CD4-positive, CD25-positive, alpha-beta regulatory T cell (primary cell): ENCODE data around the gene FBXO48. TPM values are rescaled to one million over a fixed set of nuclear protein-coding genes. Genes with fewer than 3 reads are reported as not detected.

Source experiments
- ATAC-seq, 2 donors: fragments of 150-1000 bp; cut with Tn5 transposase; one replicate each; pipeline ENCODE4 v1.10.0; 2021; ENCODE audit warnings: low read depth in 2 of 2, moderate number of reproducible peaks in 2 of 2, moderate library complexity in 1 of 2
- DNase-seq, 3 donors: peaks; one replicate each; pipeline versions ENCODE4 v3.0.0 to v3.0.0-alpha.2; 2012 to 2022; ENCODE audit warnings: mixed read lengths in 1 of 3
- H3K27ac ChIP-seq: one replicate; pipeline ENCODE4 v1.7.0; 2013; ENCODE audit warnings: mild to moderate bottlenecking, low read length; ENCODE audit not compliant: insufficient read depth, poor library complexity, severe bottlenecking
- H3K27me3 ChIP-seq: one replicate; pipeline ENCODE4 v1.7.0; 2013; ENCODE audit warnings: low read length; ENCODE audit not compliant: control insufficient read depth, insufficient read depth
- H3K36me3 ChIP-seq: one replicate; pipeline ENCODE4 v1.7.0; 2013; ENCODE audit warnings: mild to moderate bottlenecking, low read length, moderate library complexity; ENCODE audit not compliant: control insufficient read depth, insufficient read depth
- H3K4me1 ChIP-seq: 2 replicates; pipeline ENCODE4 v1.7.0; 2013; ENCODE audit warnings: mild to moderate bottlenecking, low read length; ENCODE audit not compliant: insufficient read depth, control insufficient read depth, poor library complexity, severe bottlenecking
- H3K4me3 ChIP-seq: one replicate; pipeline ENCODE4 v1.7.0; 2013; ENCODE audit warnings: low read depth, mild to moderate bottlenecking, low read length, moderate library complexity
- H3K9me3 ChIP-seq, 2 experiments: 1 replicate in 1 of 2; 2 replicates in 1 of 2; pipeline ENCODE4 v1.7.0; 2013; ENCODE audit warnings: low read length in 2 of 2, mild to moderate bottlenecking in 1 of 2, moderate library complexity in 1 of 2; ENCODE audit not compliant: control insufficient read depth in 2 of 2
- H3K27ac Mint-ChIP-seq, 3 donors: one replicate each; pipeline ENCODE4 v1.8.0; 2020 to 2022; ENCODE audit warnings: mild to moderate bottlenecking in 3 of 3, mixed read lengths in 3 of 3, moderate library complexity in 2 of 3
- H3K27me3 Mint-ChIP-seq: one replicate; pipeline ENCODE4 v1.8.0; 2022; ENCODE audit warnings: mild to moderate bottlenecking, mixed read lengths
- H3K36me3 Mint-ChIP-seq: one replicate; pipeline ENCODE4 v1.8.0; 2020; ENCODE audit warnings: mixed read lengths
- H3K4me1 Mint-ChIP-seq, 4 donors: one replicate each; pipeline ENCODE4 v1.8.0; 2020 to 2022; ENCODE audit warnings: mixed read lengths in 4 of 4, mild to moderate bottlenecking in 1 of 4
- H3K4me3 Mint-ChIP-seq, 4 donors: one replicate each; pipeline ENCODE4 v1.8.0; 2020 to 2022; ENCODE audit warnings: mild to moderate bottlenecking in 4 of 4, mixed read lengths in 4 of 4, moderate library complexity in 3 of 4
- H3K9me3 Mint-ChIP-seq, 7 donors: one replicate each; pipeline ENCODE4 v1.8.0; 2020 to 2022; ENCODE audit warnings: mixed read lengths in 7 of 7, mild to moderate bottlenecking in 3 of 7, moderate library complexity in 2 of 7
- polyA plus RNA-seq, 4 donors: library from polyadenylated mRNA; unstranded; fragments of 300-500 nt; fragmentation: Illumina TruSeq; gene quantifications; one replicate each; pipeline ENCODE4 v1.2.3, GENCODE V29; 2021
- total RNA-seq: library from RNA; stranded (reverse); gene quantifications from one replicate; pipeline ENCODE4 v1.2.3, GENCODE V29; 2022

Gene FBXO48
- total and polyA plus RNA-seq, 5 donors from 2014 or later: 0.59 to 2.7 (median 1.0) TPM

DNA sequence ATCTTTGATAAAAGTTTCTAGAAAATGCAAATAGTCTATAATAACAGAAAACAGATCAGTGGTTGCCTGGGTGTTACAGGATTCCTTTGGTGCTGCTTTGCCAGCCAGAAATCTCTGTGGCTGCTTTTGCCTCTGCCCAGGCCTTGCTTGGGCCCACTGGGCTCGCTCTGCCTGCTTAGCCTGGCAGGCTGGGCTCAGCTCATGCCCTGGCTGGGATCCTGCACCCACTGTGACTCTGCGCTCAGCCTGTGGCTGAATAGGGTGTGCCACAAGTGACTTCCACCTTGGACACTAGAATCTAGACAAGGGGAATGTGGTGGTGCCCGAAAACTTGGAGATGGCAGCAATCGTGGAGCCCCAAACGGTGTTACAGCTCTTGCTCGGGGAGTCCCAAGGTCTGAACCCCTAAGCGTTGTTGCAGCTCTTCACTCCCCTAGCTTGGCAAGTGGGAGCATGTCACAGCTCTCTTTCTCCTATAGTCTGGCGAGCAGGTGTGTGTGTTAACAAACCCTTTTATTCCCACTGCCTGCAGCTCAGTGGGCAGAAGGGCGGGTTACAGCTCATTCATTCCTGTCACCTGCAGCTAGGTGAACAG is 50.9 kb downstream of the FBXO48 start:
- Histone ChIP-seq H3K36me3 (no peaks in the 10 kb centered on the region), H3K9me3 (no peaks in the 10 kb centered on the region), H3K27ac (no peak overlapping the region), H3K4me1 (peaks cover 4% of the 10 kb centered on the region), H3K4me3 (no peak overlapping the region), H3K27me3 (no peaks in the 10 kb centered on the region)
- H3K4me3 Mint-ChIP-seq: no peak overlapping the region
- no peaks in the 10 kb centered on the region for H3K36me3 Mint-ChIP-seq
- H3K27me3 Mint-ChIP-seq: peaks cover 5% of the 10 kb centered on the region
- DNase-seq: no peak
- no peak for ATAC-seq
- H3K9me3 Mint-ChIP-seq: no peaks in the 10 kb centered on the region
- H3K4me1 Mint-ChIP-seq: peaks cover 5 to 12% (median 9%) of the 10 kb centered on the region in 4 donors
- peak overlapping the region in 1 of 3 donors; percentile 13 for H3K27ac Mint-ChIP-seq

GRCh38 chr2:68415521-68415920 is 51.6 kb downstream of the FBXO48 start:
- H3K36me3 Mint-ChIP-seq: no peaks in the 10 kb centered on the region
- Histone ChIP-seq H3K27ac (no peak overlapping the region), H3K36me3 (no peaks in the 10 kb centered on the region), H3K4me1 (peaks cover 4% of the 10 kb centered on the region), H3K9me3 (no peaks in the 10 kb centered on the region), H3K27me3 (no peaks in the 10 kb centered on the region), H3K4me3 (no peak overlapping the region)
- peak overlapping the region in 1 of 3 donors; percentile 13 for H3K27ac Mint-ChIP-seq
- ATAC-seq (no peak), DNase-seq (no peak)
- H3K27me3 Mint-ChIP-seq: peaks cover 5% of the 10 kb centered on the region
- H3K9me3 Mint-ChIP-seq: no peaks in the 10 kb centered on the region
- no peak overlapping the region for H3K4me3 Mint-ChIP-seq
- H3K4me1 Mint-ChIP-seq: peaks cover 5 to 12% (median 9%) of the 10 kb centered on the region in 4 donors

DNA sequence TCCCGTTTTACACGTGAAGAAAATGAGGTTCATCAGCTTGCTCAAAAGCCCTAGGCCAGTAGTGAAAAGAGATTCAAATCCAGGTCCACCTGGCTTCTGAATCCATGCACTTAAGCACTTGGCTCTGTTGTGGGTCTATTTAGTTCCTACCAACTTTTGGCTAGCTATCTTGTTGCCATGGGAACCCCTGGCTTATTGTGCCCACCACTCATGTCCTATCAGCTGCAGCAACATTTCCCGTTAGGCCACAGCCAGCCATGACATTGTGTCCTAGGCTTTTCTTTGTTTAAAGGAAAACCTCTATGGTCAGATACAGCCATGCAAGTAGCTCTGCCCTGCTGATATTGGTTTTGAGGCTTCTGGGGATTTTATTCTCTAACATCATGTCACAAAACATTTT is 52.2 kb downstream of the FBXO48 start:
- Mint-ChIP-seq H3K27ac (no peak overlapping the region), H3K4me3 (no peak overlapping the region), H3K9me3 (no peaks in the 10 kb centered on the region), H3K4me1 (peaks cover 8 to 13% (median 9%) of the 10 kb centered on the region in 4 donors), H3K27me3 (peaks cover 5% of the 10 kb centered on the region), H3K36me3 (no peaks in the 10 kb centered on the region)
- peaks cover 4% of the 10 kb centered on the region for H3K4me1 ChIP-seq
- no peak for ATAC-seq
- H3K27ac ChIP-seq: no peak overlapping the region
- no peak overlapping the region for H3K4me3 ChIP-seq
- no peaks in the 10 kb centered on the region for H3K9me3 ChIP-seq
- no peaks in the 10 kb centered on the region for H3K27me3 ChIP-seq
- DNase-seq: no peak
- no peaks in the 10 kb centered on the region for H3K36me3 ChIP-seq

DNA sequence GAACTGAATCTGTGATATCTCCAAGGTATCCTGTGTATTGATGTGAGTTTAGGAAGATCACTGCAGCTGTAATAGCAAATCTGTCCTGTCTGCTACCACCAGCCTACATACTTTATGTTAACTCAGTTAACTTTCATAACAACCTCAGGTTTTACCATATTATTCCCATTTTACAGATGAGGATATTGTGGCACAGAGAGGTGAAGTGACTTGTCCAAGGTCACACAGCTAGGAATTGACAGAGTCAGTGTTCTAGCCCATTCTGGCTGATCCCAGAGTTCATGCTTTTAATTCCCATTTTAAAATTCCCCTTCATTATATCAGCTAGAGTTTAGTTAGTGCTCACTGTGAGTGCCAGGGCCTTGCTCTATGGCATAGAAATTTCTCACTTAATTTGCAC is 52.6 kb downstream of the FBXO48 start:
- Histone ChIP-seq H3K4me1 (peaks cover 4% of the 10 kb centered on the region), H3K4me3 (no peak overlapping the region), H3K27ac (no peak overlapping the region), H3K9me3 (no peaks in the 10 kb centered on the region), H3K36me3 (no peaks in the 10 kb centered on the region), H3K27me3 (no peaks in the 10 kb centered on the region)
- no peak overlapping the region for H3K4me3 Mint-ChIP-seq
- DNase-seq (no peak), ATAC-seq (no peak)
- peaks cover 8 to 18% (median 9%) of the 10 kb centered on the region in 4 donors for H3K4me1 Mint-ChIP-seq
- H3K9me3 Mint-ChIP-seq: no peaks in the 10 kb centered on the region
- H3K27ac Mint-ChIP-seq: no peak overlapping the region
- peaks cover 5% of the 10 kb centered on the region for H3K27me3 Mint-ChIP-seq
- H3K36me3 Mint-ChIP-seq: no peaks in the 10 kb centered on the region

- Mint-ChIP-seq H3K36me3 (peaks cover under 1% of the 10 kb centered on the region), H3K9me3 (peaks cover 0 to 3% (median 0%) of the 10 kb centered on the region in 7 donors), H3K27me3 (peaks cover 5% of the 10 kb centered on the region), H3K4me1 (peaks cover 8 to 18% (median 9%) of the 10 kb centered on the region in 4 donors), H3K27ac (peak overlapping the region in 1 of 3 donors; percentile 41), H3K4me3 (no peak overlapping the region)
- H3K27me3 ChIP-seq: no peaks in the 10 kb centered on the region
- H3K9me3 ChIP-seq: no peaks in the 10 kb centered on the region
- no peak for DNase-seq
- H3K4me3 ChIP-seq: no peak overlapping the region
- ATAC-seq: no peak
- H3K27ac ChIP-seq: no peak overlapping the region
- H3K36me3 ChIP-seq: no peaks in the 10 kb centered on the region
- H3K4me1 ChIP-seq: no peaks in the 10 kb centered on the region
Measured at GRCh38 chr2:68413466-68413865, 53.6 kb downstream of the FBXO48 start.

DNA sequence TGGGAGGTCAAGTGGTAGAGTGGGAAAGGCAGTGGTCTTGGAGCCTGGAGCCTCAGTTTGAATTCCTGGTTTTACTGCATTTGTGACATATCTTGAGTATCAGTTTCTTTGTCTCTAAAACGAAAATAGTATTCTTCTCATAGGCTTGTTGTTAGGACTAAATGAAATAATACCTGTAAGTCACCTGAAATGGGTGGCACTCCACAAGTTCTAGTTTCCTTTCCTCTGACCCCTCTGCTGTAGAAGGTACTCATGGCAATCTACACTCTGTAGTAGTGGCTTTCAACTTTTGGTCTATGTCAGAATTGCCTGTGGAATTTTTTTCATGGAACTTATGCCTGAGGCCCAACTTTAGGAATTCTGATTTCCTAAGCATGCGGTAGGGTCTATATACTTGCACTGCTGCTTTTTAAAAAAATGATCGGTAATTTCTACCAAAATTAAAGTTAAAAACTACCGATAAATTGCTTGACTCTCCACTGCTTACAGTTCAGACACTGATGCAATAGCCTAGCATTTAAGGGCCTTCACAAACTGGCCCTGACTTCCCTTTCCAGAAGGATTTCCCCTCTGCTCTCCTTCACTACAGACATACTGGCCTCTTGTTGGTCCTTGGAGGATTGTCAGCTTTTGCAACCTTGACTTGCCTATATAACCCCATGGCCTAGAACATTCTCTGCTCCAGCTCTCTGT is 54.8 kb downstream of the FBXO48 start:
- Mint-ChIP-seq H3K27me3 (peaks cover 11% of the 10 kb centered on the region), H3K4me1 (peaks cover 0 to 10% (median 6%) of the 10 kb centered on the region in 4 donors), H3K9me3 (peaks cover 0 to 11% (median 2%) of the 10 kb centered on the region in 7 donors), H3K27ac (no peak overlapping the region), H3K4me3 (no peak overlapping the region), H3K36me3 (peaks cover 4% of the 10 kb centered on the region)
- no peaks in the 10 kb centered on the region for H3K4me1 ChIP-seq
- H3K9me3 ChIP-seq: no peaks in the 10 kb centered on the region
- H3K36me3 ChIP-seq: no peaks in the 10 kb centered on the region
- no peaks in the 10 kb centered on the region for H3K27me3 ChIP-seq
- H3K27ac ChIP-seq: no peak overlapping the region
- ATAC-seq (no peak), DNase-seq (no peak)
- H3K4me3 ChIP-seq: no peak overlapping the region

GRCh38 chr2:68411397-68412126 is 55.5 kb downstream of the FBXO48 start:
- DNase-seq: no peak
- H3K27ac Mint-ChIP-seq: peak overlapping the region in 1 of 3 donors; percentile 67
- peaks cover 4% of the 10 kb centered on the region for H3K36me3 Mint-ChIP-seq
- H3K36me3 ChIP-seq: no peaks in the 10 kb centered on the region
- H3K4me1 Mint-ChIP-seq: peaks cover 0 to 10% (median 6%) of the 10 kb centered on the region in 4 donors
- H3K4me1 ChIP-seq: no peaks in the 10 kb centered on the region
- ATAC-seq: no peak
- no peaks in the 10 kb centered on the region for H3K27me3 ChIP-seq
- peaks cover 15% of the 10 kb centered on the region for H3K27me3 Mint-ChIP-seq
- no peaks in the 10 kb centered on the region for H3K9me3 ChIP-seq
- no peak overlapping the region for H3K27ac ChIP-seq
- H3K9me3 Mint-ChIP-seq: peaks cover 0 to 17% (median 3%) of the 10 kb centered on the region in 7 donors
- H3K4me3 ChIP-seq: no peak overlapping the region
- H3K4me3 Mint-ChIP-seq: no peak overlapping the region
